ENCODE data around the gene RRP36.

- TF ChIP-seq CTCF (IDR thresholded peaks at IDR 0.05; ENCODE audit: low read length) (no peak), EZH2 (IDR thresholded peaks at IDR 0.05; ENCODE audit: borderline replicate concordance, low read length) (no peak)
Observed at GRCh38 chr6:43016943-43017334, 4.5 kb upstream of the RRP36 start.

Measured in OCI-LY1 (cell line).